ENCODE results near the gene GPR42.
"Not testable (repeated sequence)": the region's sequence is repeated elsewhere in the genome, so short reads cannot be mapped to it uniquely, and the experiment has no call there.

Gene GPR42

GRCh38 chr19:35347171-35347929, 23.5 kb upstream of the GPR42 start, which contains the start of gene FFAR1:
FFAR1 (plus strand) TSS chr19:35347902; CDS start chr19:35351552, 3,650 bp downstream.
- no peak for DNase-seq

- no peak for DNase-seq
Measured at GRCh38 chr19:35347930-35348298, 23.0 kb upstream of the GPR42 start.

- DNase-seq = no peak
Measured at GRCh38 chr19:35348911-35349611, 21.8 kb upstream of the GPR42 start.

GRCh38 chr19:35349614-35350521, 21.0 kb upstream of the GPR42 start:
- DNase-seq = no peak

- no peak for DNase-seq
Measured at GRCh38 chr19:35350591-35350990, 20.3 kb upstream of the GPR42 start.

- DNase-seq = no peak
Measured at GRCh38 chr19:35351411-35352176, 19.3 kb upstream of the GPR42 start.

- DNase-seq = no peak
Measured at GRCh38 chr19:35352177-35352447, 18.8 kb upstream of the GPR42 start.

GRCh38 chr19:35352448-35353304, 18.2 kb upstream of the GPR42 start:
- peak; percentile 29 for DNase-seq

GRCh38 chr19:35353635-35354034, 17.2 kb upstream of the GPR42 start:
- DNase-seq = no peak

- no peak for DNase-seq
Measured at GRCh38 chr19:35354898-35355297, 16.0 kb upstream of the GPR42 start.

- DNase-seq = no peak
Measured at GRCh38 chr19:35355791-35356460, 14.9 kb upstream of the GPR42 start.

GRCh38 chr19:35357867-35358573, 12.8 kb upstream of the GPR42 start, which contains the start of gene FFAR3:
FFAR3 (plus strand) TSS chr19:35358460; CDS start chr19:35358891, 431 bp downstream.
- peak; percentile 26 for DNase-seq

GRCh38 chr19:35358834-35359233, 12.0 kb upstream of the GPR42 start:
- not testable (repeated sequence) for DNase-seq

- not testable (repeated sequence) for DNase-seq
Measured at GRCh38 chr19:35359395-35359794, 11.5 kb upstream of the GPR42 start.

GRCh38 chr19:35360081-35360480, 10.8 kb upstream of the GPR42 start:
- DNase-seq = not testable (repeated sequence)

GRCh38 chr19:35360880-35361420, 9.9 kb upstream of the GPR42 start:
- DNase-seq = no peak

- no peak for DNase-seq
Measured at GRCh38 chr19:35362261-35363000, 8.4 kb upstream of the GPR42 start.

GRCh38 chr19:35363001-35363590, 7.8 kb upstream of the GPR42 start:
- DNase-seq = no peak
